Endothelial cell of umbilical vein (primary cell): ENCODE measurements around the gene SOX21. TPM values are rescaled to one million over a fixed set of nuclear protein-coding genes. Genes with fewer than 3 reads are reported as not detected.

ENCODE experiments used
- BruUV-seq: library from RNA; stranded (reverse); fragments of 400-500 nt; replicated peaks from 2 replicates; lab custom pipeline; 2021; lab: Mats Ljungman, UMichigan
- CTCF ChIA-PET: fragments of 300-600, 350-600 bp; sonication (Branson Sonifier 250); formaldehyde crosslinking; loops from one replicate; lab custom pipeline; 2021; ENCODE audit warnings: antibody characterized with exemption, inconsistent platforms; lab: Charles Lee
- POLR2A ChIA-PET: fragments of 300-600, 350-600 bp; sonication (Branson Sonifier 250); formaldehyde crosslinking; loops from one replicate; lab custom pipeline; 2021; ENCODE audit warnings: antibody characterized with exemption, inconsistent platforms; lab: Charles Lee
- DNase-seq: peaks from one replicate; pipeline ENCODE4 v3.0.0-alpha.2; 2011; ENCODE audit warnings: low read depth, low spot score
- FAIRE-seq: peaks from 2 replicates; lab custom pipeline; 2011; peaks lifted over from hg19 to GRCh38; lab: Jason Lieb, UNC
- H2AFZ ChIP-seq: 2 replicates; pipeline ENCODE4 v1.6.0; 2012; ENCODE audit warnings: low read depth, low read length, control low read depth, inconsistent platforms
- H3K27ac ChIP-seq: 2 replicates; pipeline ENCODE4 v1.5.1; 2011; ENCODE audit warnings: low read depth, mild to moderate bottlenecking, control low read depth, low read length, moderate library complexity; ENCODE audit not compliant: insufficient read depth
- H3K27me3 ChIP-seq, 2 experiments: 2 replicates each; pipeline versions ENCODE4 v1.6.0 to v1.6.1; 2011; ENCODE audit warnings: low read length in 2 of 2, mixed read lengths in 1 of 2; ENCODE audit not compliant: control insufficient read depth in 2 of 2, insufficient read depth in 2 of 2
- H3K36me3 ChIP-seq, 2 experiments: 2 replicates in 1 of 2; 3 replicates in 1 of 2; pipeline ENCODE4 v1.5.1; 2011; ENCODE audit warnings: low read length in 2 of 2, mild to moderate bottlenecking in 1 of 2, moderate library complexity in 1 of 2; ENCODE audit not compliant: control insufficient read depth in 2 of 2, insufficient read depth in 2 of 2; ENCODE audit errors: extremely low read depth in 1 of 2
- H3K4me1 ChIP-seq: 3 replicates; pipeline ENCODE4 v1.5.1; 2011; ENCODE audit warnings: mild to moderate bottlenecking, low read length; ENCODE audit not compliant: control insufficient read depth, insufficient read depth; ENCODE audit errors: extremely low read depth
- H3K4me2 ChIP-seq: 2 replicates; pipeline ENCODE4 v1.6.1; 2011; ENCODE audit warnings: low read length, control low read depth, mixed read lengths; ENCODE audit not compliant: insufficient read depth
- H3K4me3 ChIP-seq, 3 experiments: fragments of 200-600 bp in 1 of 3; sonication (generic), shearing (Covaris generic) in 1 of 3; replicated peaks in 1 of 3; 2 replicates each; pipeline ENCODE4 v1.5.1; 2011 to 2016; ENCODE audit warnings: control low read depth in 3 of 3, low read length in 3 of 3, mild to moderate bottlenecking in 2 of 3, inconsistent platforms in 1 of 3, low read depth in 1 of 3, moderate library complexity in 1 of 3; ENCODE audit not compliant: insufficient read depth in 1 of 3
- H3K79me2 ChIP-seq: 2 replicates; pipeline ENCODE4 v1.6.0; 2012; ENCODE audit warnings: low read length, inconsistent platforms; ENCODE audit not compliant: control insufficient read depth, insufficient read depth
- H3K9ac ChIP-seq: replicated peaks from 2 replicates; pipeline ENCODE3; 2011; ENCODE audit warnings: low read length, control low read depth; ENCODE audit not compliant: insufficient read depth; ENCODE audit errors: extremely low read depth
- H3K9me1 ChIP-seq: replicated peaks from 3 replicates; pipeline ENCODE4 v1.6.0; 2011; ENCODE audit warnings: mild to moderate bottlenecking, low read length; ENCODE audit not compliant: control insufficient read depth, insufficient read depth; ENCODE audit errors: extremely low read depth
- H3K9me3 ChIP-seq: replicated peaks from 2 replicates; pipeline ENCODE4 v1.5.1; 2012; ENCODE audit warnings: low read length, inconsistent platforms; ENCODE audit not compliant: control insufficient read depth, insufficient read depth
- H4K20me1 ChIP-seq: replicated peaks from 2 replicates; pipeline ENCODE3; 2011; ENCODE audit warnings: mild to moderate bottlenecking, low read length; ENCODE audit not compliant: control insufficient read depth, insufficient read depth; ENCODE audit errors: extremely low read depth
- CTCF ChIP-seq, 2 donors: IDR thresholded peaks; 1 replicate in 1 of 2; 2 replicates in 1 of 2; pipeline ENCODE4 v1.5.1; 2011; ENCODE audit warnings: low read length in 2 of 2, mild to moderate bottlenecking in 2 of 2, moderate library complexity in 2 of 2, control low read depth in 1 of 2, inconsistent platforms in 1 of 2, low read depth in 1 of 2; ENCODE audit not compliant: insufficient read depth in 1 of 2; ENCODE audit errors: extremely low read depth in 1 of 2
- EZH2 ChIP-seq: IDR thresholded peaks from 2 replicates; pipeline ENCODE4 v1.6.1; 2012; ENCODE audit warnings: borderline replicate concordance, low read depth, mild to moderate bottlenecking, moderate library complexity, low read length, inconsistent platforms; ENCODE audit not compliant: severe bottlenecking
- FOS ChIP-seq: IDR thresholded peaks from 2 replicates; pipeline ENCODE4 v1.6.1; 2011; ENCODE audit warnings: mild to moderate bottlenecking, low read length, moderate library complexity, borderline replicate concordance; ENCODE audit not compliant: insufficient read depth
- GATA2 ChIP-seq: IDR thresholded peaks from 2 replicates; pipeline ENCODE4 v1.7.0; 2011; ENCODE audit warnings: low read depth, mild to moderate bottlenecking, moderate library complexity, mixed read lengths, low read length; ENCODE audit not compliant: insufficient read length, insufficient read depth
- JUN ChIP-seq: IDR thresholded peaks from 2 replicates; pipeline ENCODE4 v1.6.1; 2011; ENCODE audit warnings: borderline replicate concordance, low read depth; ENCODE audit not compliant: insufficient read length, insufficient read depth
- MAX ChIP-seq: IDR thresholded peaks from 2 replicates; pipeline ENCODE4 v1.6.1; 2011; ENCODE audit not compliant: insufficient read depth, insufficient read length
- MYC ChIP-seq: IDR thresholded peaks from one replicate; pipeline ENCODE4 v1.6.1; 2011; ENCODE audit warnings: mild to moderate bottlenecking, low read depth, low read length
- POLR2A ChIP-seq: IDR thresholded peaks from 2 replicates; pipeline ENCODE4 v1.6.1; 2012; ENCODE audit warnings: low read depth, mild to moderate bottlenecking, control low read depth, low read length
- POLR2AphosphoS5 ChIP-seq: IDR thresholded peaks from 2 replicates; pipeline ENCODE4 v1.6.1; 2012; ENCODE audit warnings: low read depth, mild to moderate bottlenecking, control low read depth, low read length, moderate library complexity; ENCODE audit not compliant: insufficient read depth
- dilution Hi-C: fragments of 300-500 bp; cut with MboI; formaldehyde crosslinking; loops from one replicate; pipeline ENCODE4 v1.15.0; 2019; ENCODE audit warnings: low sequenced_read_pairs; ENCODE audit not compliant: extremely low pct_ligation_motif_present
- intact Hi-C: fragments of 100-400 bp; cut with micrococcal nuclease; formaldehyde crosslinking; loops from one replicate; pipeline ENCODE4 v1.10.0; 2022
- polyA plus RNA-seq, 4 experiments: library from polyadenylated mRNA; depleted of rRNA in 3 of 4; stranded (reverse) in 3 of 4; unstranded in 1 of 4; fragments of >200 nt; gene quantifications; 2 replicates each; pipeline versions ENCODE4 v1.2.1 to v1.2.3, GENCODE V29; 2011 to 2012; ENCODE audit warnings: missing spikeins in 1 of 4
- total RNA-seq: library from RNA; stranded (reverse); gene quantifications from 2 replicates; pipeline ENCODE4 v1.2.3, GENCODE V29; 2021

SOX21 gene
- total and polyA plus RNA-seq, 2 donors (not counting 3 experiments of a cell fraction or from before 2014, with no cell fraction given) = not detected

- H3K9me1 ChIP-seq = no peaks in the 10 kb centered on the region
- H3K27me3 ChIP-seq = peaks cover 59 to 89% of the 10 kb centered on the region in 2 experiments
- H3K36me3 ChIP-seq = no peaks in the 10 kb centered on the region
- POLR2A ChIA-PET = no interaction called here
- DNase-seq = peak; percentile 74
- no peaks in the 10 kb centered on the region for H3K9me3 ChIP-seq
- H3K4me3 ChIP-seq = peak overlapping the region in 2 of 3 experiments; percentile 27 to 33
- H3K27ac ChIP-seq = no peak overlapping the region
- no peaks in the 10 kb centered on the region for H4K20me1 ChIP-seq
- FAIRE-seq = no peak
- peaks cover 12% of the 10 kb centered on the region for H3K4me1 ChIP-seq
- BruUV-seq = no TSS peak
- peak overlapping the region; percentile 46 for H3K4me2 ChIP-seq
- no peak overlapping the region for H3K9ac ChIP-seq
- H2AFZ ChIP-seq = peak overlapping the region; percentile 27
- intact Hi-C loops (loop anchor here (1.0 to 10.0 kb wide), 4 partner anchors 142 to 689 kb away; no protein-coding TSS in a partner anchor), dilution Hi-C loops (no loop called here)
- CTCF ChIA-PET = interaction anchor here (1.0 to 1.3 kb wide), 3 partner anchors 9 to 443 kb away, joined by 3 read pairs; no protein-coding TSS in a partner anchor
- TF ChIP-seq POLR2AphosphoS5 (no peak), FOS (no peak), MYC (no peak), EZH2 (no peak), CTCF (IDR thresholded peaks at IDR 0.05; ENCODE audit: extremely low read depth in 1 of 2, insufficient read depth in 1 of 2, low read depth in 1 of 2, low read length in 2 of 2) (no peak), GATA2 (no peak), POLR2A (no peak), MAX (no peak), JUN (no peak)
- H3K79me2 ChIP-seq = no peaks in the 10 kb centered on the region
Observed at GRCh38 chr13:94712812-94713560, 641 bp upstream of the SOX21 start.
